Measurements from ENCODE around the gene TRNT1.

TRNT1 gene

DNA sequence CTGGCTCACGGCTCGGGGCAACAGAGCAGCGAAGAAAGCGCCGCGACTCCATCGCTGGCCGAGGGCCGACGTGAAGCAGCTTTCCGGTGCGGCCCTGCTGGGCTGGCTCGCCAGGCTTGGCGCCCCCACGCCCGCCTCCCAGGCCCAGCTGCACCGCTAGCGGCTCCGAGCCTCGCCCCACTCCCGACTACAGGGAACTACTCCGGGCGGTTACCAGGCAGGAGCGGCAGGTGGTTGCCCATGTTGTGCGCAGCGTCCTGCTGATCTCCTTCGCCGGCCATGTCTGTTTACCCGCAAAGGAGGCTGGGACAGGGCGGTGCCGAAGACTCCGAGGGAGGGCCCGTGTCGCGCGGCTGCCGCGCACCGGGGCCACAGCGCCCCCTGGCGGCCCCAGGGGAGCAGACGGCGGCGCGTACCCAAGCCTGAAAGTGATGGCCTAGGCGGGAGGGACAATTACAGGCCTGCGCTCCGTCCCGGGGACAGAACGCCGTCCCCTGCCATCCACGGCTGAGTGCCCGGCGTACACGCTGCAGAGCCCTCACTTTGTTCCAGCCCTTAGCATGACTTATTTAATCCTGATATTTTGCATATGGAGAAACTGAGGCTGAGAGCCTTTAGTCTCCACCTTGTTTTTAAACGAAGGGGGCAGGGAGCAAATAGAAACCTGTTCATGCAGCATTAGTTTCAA, 52.8 kb downstream of the TRNT1 start, which contains the start of gene CRBN:
CRBN (minus strand) TSS at position 285 of the 688 bp plus-strand sequence; CDS start at position 281, 4 bp downstream.
- peak; percentile 31 for DNase-seq (ENCODE audit: low read depth)
- peak within 1 kb of the TSS; percentile 90 for H3K4me3 ChIP-seq (ENCODE audit: control insufficient read depth, low read depth, low read length)
- TF ChIP-seq, protein P1, sequence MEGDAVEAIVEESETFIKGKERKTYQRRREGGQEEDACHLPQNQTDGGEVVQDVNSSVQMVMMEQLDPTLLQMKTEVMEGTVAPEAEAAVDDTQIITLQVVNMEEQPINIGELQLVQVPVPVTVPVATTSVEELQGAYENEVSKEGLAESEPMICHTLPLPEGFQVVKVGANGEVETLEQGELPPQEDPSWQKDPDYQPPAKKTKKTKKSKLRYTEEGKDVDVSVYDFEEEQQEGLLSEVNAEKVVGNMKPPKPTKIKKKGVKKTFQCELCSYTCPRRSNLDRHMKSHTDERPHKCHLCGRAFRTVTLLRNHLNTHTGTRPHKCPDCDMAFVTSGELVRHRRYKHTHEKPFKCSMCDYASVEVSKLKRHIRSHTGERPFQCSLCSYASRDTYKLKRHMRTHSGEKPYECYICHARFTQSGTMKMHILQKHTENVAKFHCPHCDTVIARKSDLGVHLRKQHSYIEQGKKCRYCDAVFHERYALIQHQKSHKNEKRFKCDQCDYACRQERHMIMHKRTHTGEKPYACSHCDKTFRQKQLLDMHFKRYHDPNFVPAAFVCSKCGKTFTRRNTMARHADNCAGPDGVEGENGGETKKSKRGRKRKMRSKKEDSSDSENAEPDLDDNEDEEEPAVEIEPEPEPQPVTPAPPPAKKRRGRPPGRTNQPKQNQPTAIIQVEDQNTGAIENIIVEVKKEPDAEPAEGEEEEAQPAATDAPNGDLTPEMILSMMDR (IDR thresholded peaks at IDR 0.05; ENCODE audit: control insufficient read depth, insufficient read depth, low read depth, low read length, missing control alignments) = peak; percentile 77

DNA sequence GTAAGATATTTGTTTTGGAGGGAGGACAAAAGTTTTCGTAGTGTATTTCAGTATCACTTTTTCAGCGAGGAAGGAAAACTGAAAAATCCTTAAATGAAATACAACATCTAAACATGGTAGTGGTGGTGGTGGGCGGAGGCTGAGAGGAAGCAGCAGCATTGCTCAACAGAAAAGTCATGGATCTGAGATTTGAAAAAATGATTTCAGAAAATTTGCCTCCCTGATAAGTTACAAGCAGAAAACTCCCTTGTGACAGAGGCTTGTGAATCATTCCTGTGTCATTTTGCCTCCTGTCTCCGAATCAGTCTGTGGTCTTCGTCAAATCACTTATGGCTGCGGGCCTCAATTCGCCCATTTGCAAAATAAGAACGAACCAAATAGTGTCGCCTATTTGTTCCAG, 53.7 kb downstream of the TRNT1 start:
- TF ChIP-seq, protein P1 (IDR thresholded peaks at IDR 0.05; ENCODE audit: control insufficient read depth, insufficient read depth, low read depth, low read length, missing control alignments) = no peak
- H3K4me3 ChIP-seq (ENCODE audit: control insufficient read depth, low read depth, low read length) = no peak overlapping the region
- DNase-seq (ENCODE audit: low read depth) = no peak

DNA sequence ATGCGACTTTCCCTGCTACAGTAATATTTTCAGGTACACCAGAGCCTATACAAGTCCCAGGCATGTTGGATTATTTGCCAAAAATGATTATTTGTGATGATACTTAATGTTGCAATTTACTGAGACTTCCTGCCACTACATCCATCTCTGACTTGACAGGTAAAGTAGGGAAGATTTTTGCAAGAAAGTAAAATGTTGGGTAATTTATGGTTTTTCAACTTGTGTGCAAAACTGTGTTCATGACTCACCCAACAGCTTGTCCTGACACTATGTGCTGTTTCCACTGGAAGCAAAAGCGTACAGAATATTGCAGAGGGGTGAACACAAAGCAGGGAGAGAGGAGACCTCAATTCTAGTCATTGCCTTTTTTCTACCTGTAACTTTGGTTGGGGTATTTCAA, 58.1 kb downstream of the TRNT1 start:
- no peak overlapping the region for H3K4me3 ChIP-seq (ENCODE audit: control insufficient read depth, low read depth, low read length)
- DNase-seq (ENCODE audit: low read depth) = no peak
- TF ChIP-seq, protein P1 (IDR thresholded peaks at IDR 0.05; ENCODE audit: control insufficient read depth, insufficient read depth, low read depth, low read length, missing control alignments) = no peak

DNA sequence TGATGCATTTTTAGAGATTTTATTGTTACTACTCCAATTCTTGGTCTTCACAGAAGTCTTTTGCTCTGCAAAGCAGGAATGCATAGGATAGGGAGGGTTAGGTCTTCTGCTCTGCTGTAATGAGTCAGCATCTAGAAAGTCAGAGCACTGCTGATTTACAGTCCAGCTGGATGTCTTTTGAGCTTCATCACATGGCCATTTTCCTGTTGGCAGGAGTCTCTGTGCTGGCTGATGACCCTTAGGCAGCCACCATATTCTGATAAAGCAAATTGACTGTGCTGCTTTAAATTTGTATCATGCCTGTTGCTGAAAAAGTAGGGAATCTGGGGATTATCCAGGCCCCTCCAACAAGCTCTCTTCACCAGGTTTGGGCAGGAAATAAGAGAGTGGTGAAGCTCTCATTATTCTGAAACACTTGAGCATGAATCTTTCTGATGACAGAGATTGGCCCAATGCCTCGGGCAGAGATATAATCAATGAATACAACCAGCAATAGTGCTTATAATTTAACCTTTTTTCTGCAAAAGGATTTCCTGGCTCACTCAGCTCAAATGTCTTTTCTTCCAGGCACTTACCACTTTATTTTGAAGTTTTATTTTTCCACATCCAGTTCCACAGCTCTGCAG, 62.5 kb downstream of the TRNT1 start:
- TF ChIP-seq, protein P1 (IDR thresholded peaks at IDR 0.05; ENCODE audit: control insufficient read depth, insufficient read depth, low read depth, low read length, missing control alignments) = no peak
- no peak overlapping the region for H3K4me3 ChIP-seq (ENCODE audit: control insufficient read depth, low read depth, low read length)
- no peak for DNase-seq (ENCODE audit: low read depth)

DNA sequence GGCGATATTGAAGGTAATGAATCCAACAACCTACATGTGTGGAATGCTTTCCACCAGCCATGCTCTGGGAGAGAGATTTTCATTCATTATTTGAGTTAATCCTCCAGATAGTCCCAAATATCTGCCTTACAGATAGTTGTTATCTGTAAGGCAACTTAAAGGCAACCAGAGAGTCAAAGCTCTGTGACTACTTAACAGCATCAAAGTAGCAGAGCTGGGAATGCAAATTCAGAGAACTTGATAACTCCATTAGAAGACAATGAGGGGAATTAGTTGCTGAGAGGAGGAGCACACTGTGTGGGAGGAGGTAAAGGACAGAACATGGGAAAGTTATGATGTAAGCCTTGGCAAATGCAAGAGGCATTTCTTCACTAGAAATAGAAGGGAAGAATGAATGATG, 63.2 kb downstream of the TRNT1 start:
- no peak overlapping the region for H3K4me3 ChIP-seq (ENCODE audit: control insufficient read depth, low read depth, low read length)
- TF ChIP-seq, protein P1 (IDR thresholded peaks at IDR 0.05; ENCODE audit: control insufficient read depth, insufficient read depth, low read depth, low read length, missing control alignments) = no peak
- DNase-seq (ENCODE audit: low read depth) = no peak

DNA sequence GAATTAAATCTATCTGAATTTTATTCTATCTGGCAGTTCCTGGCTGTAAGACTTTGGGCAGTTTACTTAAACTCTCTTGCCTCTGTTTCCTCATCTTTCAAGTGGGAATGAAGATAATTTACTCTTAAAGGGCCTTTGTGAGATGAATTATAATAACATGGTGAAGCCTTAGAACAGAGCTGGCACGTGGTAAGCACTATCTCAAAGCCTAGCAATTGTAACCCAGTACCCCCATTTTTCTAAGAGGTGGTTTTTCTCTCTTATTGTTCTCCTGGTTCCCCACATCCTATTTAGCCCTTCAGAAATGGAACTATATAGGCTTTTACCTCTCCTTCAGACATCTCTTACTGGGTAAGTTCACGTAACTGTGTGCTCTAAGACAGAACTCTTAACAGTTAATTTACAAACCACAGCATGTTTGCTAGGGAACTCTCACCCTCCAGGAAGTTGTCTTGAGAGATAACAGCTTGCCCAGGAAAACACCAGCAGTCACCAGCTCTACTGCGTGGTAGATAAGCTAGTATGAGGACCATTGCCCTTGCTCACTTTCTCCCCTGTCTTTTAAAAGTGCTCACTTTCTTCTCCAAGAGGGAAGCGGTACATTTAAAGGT, 65.0 kb downstream of the TRNT1 start:
- TF ChIP-seq, protein P1 (IDR thresholded peaks at IDR 0.05; ENCODE audit: control insufficient read depth, insufficient read depth, low read depth, low read length, missing control alignments) = no peak
- DNase-seq (ENCODE audit: low read depth) = no peak
- no peak overlapping the region for H3K4me3 ChIP-seq (ENCODE audit: control insufficient read depth, low read depth, low read length)
